GM19455 (cell line): Measurements from ENCODE around the gene TSACC.
"Not testable (repeated sequence)": the region's sequence is repeated elsewhere in the genome, so short reads cannot be mapped to it uniquely, and the experiment has no call there.

ENCODE experiments used
- ATAC-seq: cut with Tn5 transposase; IDR thresholded peaks from one replicate; pipeline ENCODE4 v1.9.1; 2021; ENCODE audit not compliant: unreplicated experiment

TSACC gene

GRCh38 chr1:156346035-156346434, 7.7 kb downstream of the TSACC start:
- not testable (repeated sequence) for ATAC-seq

DNA sequence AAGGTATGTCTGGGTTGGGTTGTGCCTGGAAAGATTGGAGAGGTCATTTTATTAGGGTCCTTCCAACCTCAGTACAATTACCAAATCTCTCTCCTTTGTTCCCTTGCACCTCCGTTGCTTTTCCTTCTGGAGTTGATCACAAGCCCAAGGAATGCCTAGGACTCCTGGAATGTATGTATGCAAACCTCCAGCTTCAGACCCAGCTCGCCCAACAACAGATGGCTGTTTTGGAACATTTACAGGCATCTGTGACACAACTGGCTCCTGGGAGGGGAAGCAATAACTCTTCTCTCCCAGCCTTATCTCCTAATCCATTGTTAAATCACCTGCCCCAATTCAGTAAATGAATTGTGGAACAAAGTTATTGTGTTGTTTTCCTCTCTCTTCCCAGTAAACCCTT, 8.3 kb downstream of the TSACC start:
- ATAC-seq, result no peak

- ATAC-seq, result no peak
Observed at GRCh38 chr1:156347331-156347730, 9.0 kb downstream of the TSACC start.

DNA sequence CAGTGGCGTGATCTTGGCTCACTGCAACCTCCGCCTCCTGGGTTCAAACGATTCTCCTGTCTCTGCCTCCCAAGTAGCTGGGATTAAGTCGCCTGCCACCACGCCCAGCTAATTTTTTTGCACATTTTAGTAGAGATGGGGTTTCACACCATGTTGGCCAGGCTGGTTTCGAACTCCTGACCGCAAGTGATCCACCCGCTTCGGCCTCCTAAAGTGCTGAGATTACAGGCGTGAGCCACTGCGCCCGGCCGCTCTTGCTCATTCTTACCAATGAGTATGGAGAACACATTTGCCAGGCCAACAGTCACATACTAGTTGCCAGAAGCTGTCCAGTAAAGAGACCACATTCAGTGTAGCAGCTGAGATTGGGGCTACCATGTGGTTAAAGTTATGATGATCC, 14.2 kb downstream of the TSACC start:
- not testable (repeated sequence) for ATAC-seq

DNA sequence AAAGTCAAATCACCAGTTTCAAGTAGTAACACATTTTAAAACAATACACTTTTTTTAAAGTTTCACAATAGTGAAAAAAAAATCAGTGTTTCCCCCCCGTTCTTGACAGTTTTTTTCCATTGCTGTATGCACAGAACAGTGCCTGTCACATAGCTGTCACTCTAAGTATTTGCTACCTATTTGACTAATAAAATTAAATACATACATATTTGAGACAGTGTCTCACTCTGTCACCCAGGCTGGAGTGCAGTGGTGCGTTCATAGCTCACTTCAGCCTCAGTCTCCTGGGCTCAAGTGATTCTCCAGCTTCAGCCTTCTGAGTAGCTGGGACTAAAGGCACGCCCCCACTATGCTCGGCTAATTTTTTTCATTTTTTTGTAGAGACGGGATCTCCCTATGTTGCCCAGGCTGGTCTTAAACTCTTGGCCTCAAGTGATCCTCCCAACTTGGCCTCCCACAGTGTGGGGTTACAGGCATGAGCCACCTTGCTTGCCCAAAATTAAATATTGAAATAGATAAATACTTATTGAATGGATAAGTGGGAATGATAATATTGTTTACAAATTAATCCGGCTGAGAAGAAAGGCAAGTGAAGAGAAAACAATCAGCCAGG, 18.0 kb downstream of the TSACC start:
- no peak for ATAC-seq

- no peak for ATAC-seq
Observed at GRCh38 chr1:156356875-156357534, 18.7 kb downstream of the TSACC start.

DNA sequence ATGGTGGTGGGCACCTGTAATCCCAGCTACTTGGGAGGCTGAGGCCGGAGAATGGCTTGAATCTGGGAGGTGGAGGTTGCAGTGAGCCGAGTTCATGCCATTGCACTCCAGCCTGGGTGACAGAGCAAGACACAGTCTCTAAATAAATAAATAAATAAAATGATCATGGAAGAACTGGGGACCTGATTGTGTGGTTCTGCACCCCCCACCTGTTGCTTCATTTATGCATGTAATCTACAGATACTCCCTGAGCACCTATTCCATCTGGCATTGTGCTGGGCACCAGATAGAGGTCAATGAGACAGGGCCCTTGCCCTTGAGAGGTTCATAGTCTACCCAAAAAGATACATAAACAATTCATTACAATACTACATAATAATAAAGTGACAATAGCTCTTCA, 19.7 kb downstream of the TSACC start:
- ATAC-seq, result no peak

DNA sequence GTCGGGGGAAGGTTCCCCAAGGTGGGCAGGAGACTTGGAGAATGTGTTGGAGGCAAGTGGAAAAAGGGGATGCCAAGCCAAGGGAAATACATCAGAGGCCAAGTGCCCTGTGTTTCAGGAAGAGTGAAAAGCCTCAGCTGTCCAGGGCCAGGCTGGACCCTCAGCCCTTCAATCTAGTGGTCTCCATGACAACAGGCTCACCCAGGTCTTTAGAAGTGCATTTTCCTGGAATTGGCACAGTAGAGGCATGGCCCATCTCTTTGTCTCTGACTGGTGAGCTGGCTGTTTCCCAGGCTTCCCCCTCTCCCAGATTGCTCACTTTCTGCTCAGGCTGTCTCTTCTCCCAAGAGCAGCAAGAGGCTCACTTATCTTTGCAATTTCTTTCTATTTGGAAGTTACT, 20.3 kb downstream of the TSACC start:
- no peak for ATAC-seq

DNA sequence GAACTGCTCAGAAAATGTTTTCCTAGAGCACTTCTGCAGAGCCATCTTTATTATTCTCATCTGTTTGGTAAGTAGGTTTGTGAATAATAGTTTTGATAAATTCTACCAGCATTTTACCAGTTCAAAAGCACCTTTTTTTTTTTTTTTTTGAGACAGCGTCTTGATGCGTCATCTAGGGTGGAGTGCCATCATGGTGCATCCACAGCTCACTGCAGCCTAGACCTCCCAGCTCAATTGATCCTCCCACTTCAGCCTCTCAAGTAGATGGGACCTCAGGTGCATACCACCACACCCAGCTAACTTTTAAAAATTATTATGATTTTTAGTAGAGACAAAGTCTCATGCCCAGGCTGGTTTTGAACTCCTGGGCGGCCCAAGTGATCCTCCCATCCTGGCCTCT, 20.9 kb downstream of the TSACC start:
- ATAC-seq, result no peak

DNA sequence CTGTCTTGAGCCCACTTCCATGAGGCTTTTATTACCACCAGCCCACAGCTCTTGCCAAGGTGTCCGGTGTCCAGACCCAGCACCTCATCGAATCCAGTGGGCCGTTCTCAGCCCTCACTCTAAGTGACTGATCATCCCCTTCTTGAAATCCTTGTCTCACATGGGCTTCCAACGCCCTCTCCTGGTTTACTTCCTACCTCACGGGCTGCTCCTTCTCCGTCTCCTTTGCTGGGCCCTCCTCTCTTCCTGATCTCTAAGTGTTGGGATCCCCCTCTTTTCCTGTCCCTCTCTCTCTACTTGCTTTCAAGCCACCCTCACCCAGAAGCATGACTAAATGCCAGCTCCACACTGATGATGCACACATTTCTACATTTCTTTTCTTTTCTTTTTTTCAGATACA, 21.6 kb downstream of the TSACC start:
- ATAC-seq, result no peak

- ATAC-seq, result no peak
Observed at GRCh38 chr1:156360534-156360933, 22.2 kb downstream of the TSACC start.

GRCh38 chr1:156365754-156366153, 27.4 kb downstream of the TSACC start:
- no peak for ATAC-seq

- ATAC-seq, result no peak
Observed at GRCh38 chr1:156366378-156367166, 28.2 kb downstream of the TSACC start.

DNA sequence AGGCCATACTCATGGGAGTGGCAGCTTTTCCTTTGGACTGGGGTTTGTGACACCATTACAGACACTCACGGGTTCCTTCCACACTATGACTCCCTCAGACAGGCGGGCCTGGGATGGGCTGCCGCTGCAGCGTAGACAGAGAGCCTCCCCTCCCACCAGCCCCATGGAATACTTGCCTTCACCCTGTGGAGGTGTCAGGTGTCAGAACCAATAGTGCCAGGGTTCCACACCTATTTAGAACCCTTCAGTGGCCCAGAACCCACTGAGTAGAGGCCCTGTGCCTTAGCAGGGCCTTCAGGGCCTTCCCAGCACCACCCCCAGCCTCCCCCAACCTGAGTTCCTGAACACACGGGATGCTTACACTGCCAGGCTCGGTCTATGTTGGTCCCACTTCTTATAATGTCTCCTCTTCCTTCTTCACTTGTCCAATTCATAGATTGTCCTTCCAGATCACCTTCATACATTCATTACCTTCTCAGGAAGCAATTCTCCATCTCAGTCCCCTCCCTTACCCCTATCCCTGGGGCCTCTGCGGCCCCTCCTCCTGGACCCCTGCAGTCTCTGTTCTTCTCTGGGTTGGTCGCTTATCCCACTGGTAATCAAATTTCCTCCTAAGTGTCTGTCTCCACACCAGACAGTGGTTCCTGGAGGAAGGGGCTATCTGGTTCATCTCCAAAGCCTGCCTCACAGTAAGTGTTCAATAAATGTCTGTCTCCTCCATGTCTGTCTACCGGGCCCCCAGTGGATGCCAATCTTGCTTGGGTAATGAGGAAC, 29.2 kb downstream of the TSACC start:
- no peak for ATAC-seq

GRCh38 chr1:156368157-156368658, 29.9 kb downstream of the TSACC start:
- no peak for ATAC-seq

DNA sequence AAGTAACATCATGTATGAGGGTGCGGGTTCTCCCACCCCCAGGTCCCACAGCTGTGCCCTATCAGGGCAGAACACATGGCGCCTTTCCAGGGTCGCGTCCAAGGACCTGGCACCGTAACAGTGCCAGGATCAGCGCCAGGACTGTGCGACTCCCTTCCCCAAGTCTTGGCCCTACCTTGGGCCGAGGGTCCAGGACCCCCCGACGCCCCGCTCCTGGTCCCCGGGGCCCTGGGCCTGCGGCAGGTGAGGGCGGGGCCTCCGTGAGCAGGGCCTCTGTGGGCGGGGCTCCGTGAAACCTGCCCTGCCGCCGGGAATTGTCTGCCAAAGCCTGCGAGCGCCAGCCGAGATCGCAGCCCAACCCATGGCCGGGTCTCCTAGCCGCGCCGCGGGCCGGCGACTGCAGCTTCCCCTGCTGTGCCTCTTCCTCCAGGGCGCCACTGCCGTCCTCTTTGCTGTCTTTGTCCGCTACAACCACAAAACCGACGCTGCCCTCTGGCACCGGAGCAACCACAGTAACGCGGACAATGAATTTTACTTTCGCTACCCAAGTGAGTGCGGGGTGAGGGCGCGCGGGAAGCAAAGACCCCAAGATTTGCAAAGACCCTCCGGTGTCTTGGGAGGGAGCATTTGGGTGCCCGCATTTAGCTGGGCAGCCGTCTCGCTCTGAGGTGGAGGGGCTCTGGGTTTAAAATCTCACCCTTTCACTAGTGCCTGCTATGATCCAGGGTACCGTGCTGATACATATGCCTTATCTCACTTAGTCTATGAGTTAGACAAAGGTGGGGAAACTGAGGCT, 30.8 kb downstream of the TSACC start, which contains the start of gene RHBG:
Gene RHBG (plus strand): TSS at position 323 of the 796 bp plus-strand sequence. CDS start 39 bp downstream, at position 362.
- no peak for ATAC-seq

DNA sequence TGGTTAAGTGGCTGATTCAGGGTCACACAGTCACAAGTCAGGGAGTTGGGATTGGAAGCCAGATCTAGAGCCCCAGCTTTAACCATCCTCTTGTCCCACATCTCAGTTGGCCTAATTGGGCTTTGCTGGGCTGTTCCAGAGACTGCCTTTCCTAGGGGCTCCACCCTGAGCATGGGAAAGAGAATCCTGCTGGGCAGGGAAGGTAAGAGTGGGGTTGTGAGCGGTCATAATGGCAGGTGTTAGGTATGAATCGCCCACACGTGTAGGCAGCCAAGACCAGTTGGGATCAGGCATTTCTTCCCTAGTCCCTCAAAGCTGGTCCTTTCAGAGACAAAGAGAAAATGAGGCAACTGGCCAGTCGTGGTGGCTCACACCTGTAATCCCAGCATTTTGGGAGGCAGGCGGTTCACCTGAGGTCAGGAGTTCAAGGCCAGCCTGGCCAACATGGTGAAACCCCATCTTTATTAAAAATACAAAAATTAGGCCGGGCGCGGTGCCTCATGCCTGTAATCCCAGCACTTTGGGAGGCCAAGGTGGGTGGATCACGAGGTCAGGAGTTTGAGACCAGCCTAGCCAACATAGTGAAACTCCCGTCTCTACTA, 31.5 kb downstream of the TSACC start:
- not testable (repeated sequence) for ATAC-seq

- ATAC-seq, result no peak
Observed at GRCh38 chr1:156371553-156372264, 33.4 kb downstream of the TSACC start.

GRCh38 chr1:156372265-156372586, 33.9 kb downstream of the TSACC start:
- no peak for ATAC-seq
